NCI-H1436 (cell line): ENCODE results near the gene TOM1L2.

Source experiments
- DNase-seq: peaks from one replicate; lab custom pipeline; 2025; lab: John Stamatoyannopoulos, UW

The TOM1L2 gene

DNA sequence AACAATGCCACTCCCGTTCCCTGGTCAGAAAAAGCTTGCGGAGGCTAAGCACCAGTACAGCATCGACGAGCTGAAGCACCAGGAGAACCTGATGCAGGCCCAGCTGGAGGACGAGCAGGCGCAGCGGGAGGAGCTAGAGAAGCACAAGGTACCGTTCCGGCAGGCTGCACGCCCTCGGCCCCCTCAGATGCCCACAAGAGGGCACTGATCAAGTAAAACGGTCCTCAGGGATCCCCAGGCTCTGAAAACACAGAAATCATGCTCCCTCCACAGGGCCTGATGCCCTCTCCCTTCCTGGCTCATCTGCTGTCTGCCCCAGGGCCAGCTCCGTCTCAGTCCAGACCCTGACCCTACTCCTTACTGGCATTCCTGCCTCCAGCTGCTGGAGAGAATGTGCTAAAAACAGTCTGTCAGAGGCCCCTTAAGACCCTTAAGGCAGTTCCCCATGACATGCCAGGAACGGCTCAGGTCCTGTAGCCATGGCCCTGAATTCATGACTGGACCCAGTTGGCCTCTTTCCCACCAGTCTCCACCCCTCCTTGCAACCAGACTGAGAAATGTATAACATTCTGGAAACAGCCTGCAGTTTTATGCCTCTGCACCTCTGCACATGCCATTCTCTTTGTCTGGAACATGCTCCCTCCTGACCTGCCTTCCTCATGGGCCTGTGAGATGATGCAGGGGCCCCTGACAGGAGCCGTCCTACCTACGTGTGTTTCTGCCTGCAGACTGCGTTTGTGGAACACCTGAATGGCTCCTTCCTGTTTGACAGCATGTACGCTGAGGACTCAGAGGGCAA is 22.3 kb upstream of the TOM1L2 start:
- peak; percentile 64 for DNase-seq

DNA sequence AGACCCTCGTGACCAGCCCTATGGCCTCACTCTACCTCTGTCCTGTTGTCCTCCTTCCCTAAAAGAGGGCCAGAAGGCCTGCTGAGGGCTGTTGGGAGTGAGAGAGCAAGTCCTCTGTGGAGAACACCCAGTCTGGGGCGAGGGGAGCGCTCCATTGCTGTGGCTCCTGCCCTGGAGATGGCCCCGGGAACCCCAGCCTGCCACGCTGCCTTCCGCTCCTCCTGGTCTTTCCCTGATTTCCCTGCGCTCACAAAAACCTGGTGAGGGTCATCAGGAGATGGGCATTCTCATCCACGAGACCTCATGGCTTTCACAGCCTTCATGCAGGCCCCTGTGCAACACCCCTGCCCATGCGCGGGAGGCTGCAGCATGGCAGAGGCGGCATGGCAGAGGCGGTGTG is 21.7 kb upstream of the TOM1L2 start:
- DNase-seq = no peak

DNA sequence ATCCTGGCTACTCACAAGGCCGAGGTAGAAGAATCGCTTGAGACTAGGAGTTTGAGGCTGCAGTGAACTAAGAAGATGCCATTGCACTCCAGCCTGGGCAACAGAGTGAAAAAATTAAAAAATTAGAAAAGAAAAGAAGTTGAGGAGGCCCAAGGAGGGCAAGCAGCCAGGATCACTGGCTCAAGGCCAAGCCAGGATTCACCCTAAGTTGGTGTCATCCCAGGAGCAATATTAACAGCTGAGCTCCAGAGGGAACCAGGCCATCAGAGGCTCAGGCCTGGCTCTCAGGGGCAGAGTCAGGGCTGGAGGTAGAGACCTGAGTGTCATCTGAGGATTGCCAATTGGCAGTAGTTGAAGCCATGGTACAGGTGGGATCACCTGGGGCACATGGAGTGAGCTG is 21.2 kb upstream of the TOM1L2 start:
- DNase-seq = no peak

DNA sequence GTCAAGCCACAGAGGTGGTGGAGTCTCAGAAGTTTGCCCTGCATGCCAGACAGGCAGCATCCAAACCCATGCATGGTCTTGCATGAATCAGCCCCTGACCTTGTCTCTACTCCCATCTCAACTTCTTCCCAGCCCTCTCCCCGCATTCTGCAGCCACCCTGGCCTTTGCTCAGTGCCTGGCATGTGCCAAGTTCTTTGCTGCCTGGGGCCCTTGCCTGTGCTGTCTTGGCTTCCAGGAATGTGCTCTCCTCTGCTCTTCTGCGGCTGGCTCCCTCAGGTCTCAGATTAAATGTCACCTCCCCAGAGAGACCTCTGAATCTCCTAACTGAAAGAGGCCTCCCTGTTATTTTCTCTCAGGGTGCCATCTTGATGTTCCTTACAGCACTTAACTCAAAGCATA is 18.1 kb upstream of the TOM1L2 start:
- DNase-seq = no peak

DNA sequence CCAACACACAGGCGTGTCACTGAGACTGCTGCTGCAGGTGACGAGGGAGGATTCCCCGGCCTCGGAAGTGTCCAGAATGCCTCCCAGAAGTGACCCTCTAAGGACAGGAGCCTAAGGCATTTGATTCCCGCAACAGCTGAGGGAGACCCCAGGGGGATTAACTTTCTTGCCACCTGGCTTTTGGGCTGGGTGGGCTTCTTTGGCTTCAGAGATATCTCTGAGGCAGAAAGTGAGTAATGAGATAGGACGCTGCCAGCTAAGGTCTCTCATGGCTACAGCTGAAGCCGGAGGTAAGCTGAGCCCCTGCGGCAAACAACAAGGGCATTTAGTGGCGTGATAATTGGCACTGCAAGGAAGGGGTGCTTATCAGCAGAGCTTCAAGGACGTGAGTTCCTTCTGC is 17.4 kb upstream of the TOM1L2 start:
- DNase-seq = peak; percentile 25

DNA sequence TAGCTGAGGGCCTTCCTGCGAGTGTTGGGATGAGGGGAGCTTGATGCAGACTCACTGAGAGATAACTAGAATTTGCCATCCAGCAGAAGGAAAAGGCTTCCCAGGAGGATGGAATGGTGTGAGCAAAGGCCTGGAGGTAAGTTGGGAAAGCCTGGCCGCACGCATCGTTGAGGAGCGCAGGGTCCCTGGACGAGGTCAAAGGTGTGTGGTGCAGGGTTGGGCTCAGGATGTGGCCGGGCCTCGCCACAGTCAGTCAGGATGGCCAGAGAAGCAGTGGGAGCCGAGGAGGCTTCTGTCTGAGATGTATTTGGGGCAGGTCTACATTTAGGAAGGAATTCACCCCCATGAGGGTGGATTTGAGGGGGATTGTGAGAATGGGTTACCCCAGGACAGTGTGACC is 16.9 kb upstream of the TOM1L2 start:
- no peak for DNase-seq

DNA sequence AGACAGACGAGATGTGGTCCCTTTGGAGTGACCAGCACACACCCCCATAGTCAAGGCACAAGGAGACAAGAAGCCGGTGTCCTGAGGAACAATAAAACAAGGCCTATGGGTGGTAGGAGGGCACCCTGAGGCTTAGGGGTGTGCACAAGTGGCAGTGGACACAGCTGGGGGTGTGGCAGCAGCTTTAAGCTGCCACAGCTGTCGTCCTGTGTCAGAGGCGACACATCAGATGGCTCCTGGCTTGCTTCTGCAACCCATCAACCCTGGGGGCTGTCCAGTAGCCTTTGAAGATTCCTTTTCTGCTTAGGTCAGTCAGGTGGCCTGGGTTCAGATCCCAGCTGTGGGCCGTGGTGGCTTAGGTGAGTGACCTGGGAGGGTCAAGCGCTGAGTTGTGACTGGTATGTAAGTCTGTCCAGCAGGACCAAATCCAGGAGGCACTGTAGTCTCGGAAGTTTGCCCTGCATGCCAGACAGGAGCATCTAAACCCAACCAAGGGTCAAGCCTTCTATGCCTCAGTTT is 16.3 kb upstream of the TOM1L2 start:
- no peak for DNase-seq

DNA sequence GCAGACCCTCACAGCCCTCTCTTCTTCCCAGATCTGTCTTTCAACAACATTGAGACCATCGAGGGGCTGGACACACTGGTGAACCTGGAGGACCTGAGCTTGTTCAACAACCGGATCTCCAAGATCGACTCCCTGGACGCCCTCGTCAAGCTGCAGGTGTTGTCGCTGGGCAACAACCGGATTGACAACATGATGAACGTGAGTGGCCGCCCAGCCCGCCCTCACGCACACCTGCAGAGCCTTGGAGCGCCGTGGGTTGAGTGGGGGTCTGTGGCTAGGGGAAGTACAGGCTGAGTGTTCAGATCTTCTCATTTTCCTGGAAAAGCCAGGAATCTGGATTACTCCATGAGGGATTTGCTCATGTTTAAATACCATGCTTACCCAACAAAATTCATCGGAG is 15.7 kb upstream of the TOM1L2 start:
- DNase-seq = peak; percentile 51

DNA sequence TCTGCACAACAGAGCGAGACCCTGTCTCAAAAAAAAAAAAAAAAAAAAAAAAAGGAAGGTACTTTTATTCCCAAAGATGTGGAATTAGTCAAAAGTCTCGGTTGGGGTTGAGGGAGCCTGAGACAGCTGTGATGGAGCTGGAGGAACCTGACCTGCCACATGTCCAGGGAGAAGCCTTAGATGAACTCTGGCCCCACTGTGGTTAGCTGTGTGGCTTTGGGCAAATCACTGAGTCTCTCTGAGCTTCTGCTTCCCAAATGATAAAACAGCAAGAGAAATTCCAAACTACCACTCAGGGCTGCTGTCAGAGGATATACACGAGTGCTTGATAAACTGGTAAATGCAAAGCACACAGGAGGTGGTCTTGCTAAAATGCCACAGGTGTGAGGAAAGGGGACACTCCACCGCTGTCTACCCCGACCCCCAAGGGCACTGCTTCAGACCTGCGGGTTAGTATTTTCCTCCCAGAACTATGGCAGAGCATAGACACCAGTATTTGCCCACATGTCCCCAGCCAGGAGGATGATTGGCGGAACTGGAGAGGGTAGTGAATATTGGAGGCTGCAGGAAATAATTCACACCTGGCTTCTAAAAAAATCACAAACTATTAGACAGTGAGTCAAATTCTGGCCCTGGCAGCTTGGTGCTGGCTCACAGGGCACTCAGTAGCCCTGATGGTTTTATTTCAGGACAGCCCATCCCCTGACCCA is 15.1 kb upstream of the TOM1L2 start:
- no peak for DNase-seq

DNA sequence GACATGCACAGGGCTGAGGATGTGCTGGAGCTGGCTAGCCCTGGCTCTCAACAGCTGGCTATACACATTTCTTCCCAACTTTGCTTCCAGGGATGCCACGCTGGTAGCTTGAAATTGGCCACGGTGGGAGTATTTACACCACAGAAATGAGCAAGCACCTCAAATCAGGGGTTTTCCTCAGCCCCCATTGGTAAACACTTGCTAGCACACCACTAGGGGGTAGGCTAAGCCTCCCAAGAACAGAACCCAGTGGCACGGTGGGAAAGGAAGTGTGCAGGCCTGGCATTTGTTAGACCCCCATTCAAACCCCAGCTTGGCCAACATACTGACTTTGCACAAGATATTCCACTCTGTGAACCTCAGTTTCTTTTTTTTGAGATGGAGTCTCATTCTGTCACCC is 13.4 kb upstream of the TOM1L2 start:
- no peak for DNase-seq

DNA sequence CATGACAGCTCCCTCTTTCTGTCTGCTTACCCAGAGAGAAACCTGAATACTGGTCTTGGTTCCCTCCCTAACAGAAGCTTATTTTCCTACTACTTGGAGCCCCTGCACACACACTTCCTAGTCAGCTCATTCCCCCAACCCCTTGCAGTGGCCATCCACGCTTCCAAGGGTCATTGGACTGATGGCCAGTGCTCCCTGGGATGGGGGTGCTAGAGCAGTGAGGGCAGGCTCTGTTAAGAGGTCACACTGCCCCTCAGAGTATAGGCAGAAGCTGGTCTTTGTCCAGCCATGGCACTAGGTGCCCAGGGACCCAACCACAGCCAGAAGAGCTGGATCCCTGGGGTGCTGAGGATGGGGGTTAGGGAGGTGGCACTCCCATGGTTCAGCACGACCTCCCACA is 13.0 kb upstream of the TOM1L2 start:
- DNase-seq = no peak

DNA sequence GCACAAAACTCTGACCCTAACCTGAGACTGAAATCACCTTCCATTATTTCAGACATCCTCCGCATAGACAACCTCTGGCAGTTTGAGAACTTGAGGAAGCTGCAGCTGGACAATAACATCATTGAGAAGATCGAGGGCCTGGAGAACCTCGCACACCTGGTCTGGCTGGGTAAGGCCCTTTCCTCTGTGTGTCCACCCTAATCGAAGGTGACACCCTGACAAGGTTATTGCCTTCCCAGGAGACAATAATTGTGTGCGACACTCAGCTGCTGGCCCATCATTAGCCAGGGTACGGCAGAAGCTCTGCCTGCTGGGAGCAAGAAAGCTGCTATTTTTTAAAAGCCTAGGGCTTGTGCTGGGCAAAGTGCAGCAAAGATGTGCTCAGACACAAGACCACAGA is 11.6 kb upstream of the TOM1L2 start:
- no peak for DNase-seq

DNA sequence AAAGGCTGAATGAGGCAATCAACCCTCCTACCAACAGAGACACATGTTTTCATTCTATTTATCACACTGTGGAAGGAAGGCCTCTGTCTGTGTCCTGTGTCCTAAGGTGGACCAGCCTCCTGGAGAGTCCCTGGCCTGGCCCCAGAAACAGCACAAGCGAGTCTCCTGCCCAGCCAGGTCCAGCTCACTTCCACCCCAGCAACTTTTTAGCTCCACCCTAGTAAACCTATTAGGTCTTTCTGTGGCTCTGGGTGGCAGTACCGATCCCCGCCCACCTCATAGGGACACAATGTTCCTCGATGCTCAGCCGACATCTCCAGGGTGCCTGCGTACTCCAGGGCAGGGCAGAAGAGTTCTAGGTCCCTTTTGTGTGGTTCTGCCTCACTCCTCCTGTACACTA is 11.2 kb upstream of the TOM1L2 start:
- DNase-seq = no peak

DNA sequence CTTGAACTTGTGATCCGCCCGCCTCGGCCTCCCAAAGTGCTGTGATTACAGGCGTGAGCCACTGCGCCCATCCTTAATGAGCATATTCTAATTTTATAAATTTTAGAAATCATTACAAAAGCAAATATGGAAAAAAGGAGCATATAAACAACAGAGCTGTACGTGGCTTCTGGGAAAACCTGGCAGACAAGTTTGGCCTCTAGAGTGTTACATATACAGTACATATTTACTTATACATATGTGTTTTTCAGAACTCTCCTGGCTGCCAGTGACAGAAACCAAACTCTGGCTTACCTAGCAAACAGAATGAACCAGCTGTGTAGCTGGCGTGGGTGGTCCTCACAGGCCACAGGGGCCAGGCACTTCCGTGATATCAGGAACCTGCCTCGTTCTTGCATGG is 10.6 kb upstream of the TOM1L2 start:
- no peak for DNase-seq

DNA sequence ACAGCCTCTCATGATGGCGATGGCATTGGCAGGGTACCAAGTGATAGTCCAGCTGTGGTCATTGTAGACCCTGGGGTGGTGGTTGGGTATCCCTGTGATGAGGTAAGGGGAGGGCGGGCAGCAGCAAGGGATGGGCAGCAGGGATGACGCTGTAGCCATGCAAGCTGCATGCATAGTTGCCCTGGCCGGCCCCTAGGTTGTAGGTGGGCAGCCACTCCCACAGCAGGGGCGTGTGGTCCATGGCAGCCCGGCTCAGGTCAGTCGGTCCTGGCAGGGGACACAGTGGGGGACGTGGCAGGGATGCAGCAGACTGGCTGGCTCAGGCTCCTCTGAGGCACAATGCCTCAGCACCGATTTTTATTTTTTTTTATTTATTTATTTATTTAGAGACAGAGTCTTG is 9.1 kb upstream of the TOM1L2 start:
- DNase-seq = no peak

DNA sequence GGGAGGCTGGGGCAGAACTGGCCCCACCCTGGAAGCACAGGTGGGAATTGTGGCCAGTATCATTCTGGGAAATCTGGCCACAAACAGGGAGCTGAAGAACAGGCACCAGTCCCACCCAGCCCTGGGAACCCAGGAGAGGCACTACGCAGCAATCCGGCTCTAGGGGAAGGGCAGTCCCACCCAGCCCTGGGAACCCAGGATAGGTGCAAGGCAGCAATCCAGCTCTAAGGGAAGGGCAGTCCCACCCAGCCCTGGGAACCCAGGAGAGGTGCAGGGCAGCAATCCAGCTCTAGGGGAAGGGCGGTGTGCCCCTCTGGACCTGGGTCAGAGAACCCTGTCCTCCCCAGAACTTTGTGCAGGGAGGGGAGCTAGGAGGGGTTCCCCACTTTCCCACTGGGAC is 7.6 kb upstream of the TOM1L2 start:
- DNase-seq = no peak

DNA sequence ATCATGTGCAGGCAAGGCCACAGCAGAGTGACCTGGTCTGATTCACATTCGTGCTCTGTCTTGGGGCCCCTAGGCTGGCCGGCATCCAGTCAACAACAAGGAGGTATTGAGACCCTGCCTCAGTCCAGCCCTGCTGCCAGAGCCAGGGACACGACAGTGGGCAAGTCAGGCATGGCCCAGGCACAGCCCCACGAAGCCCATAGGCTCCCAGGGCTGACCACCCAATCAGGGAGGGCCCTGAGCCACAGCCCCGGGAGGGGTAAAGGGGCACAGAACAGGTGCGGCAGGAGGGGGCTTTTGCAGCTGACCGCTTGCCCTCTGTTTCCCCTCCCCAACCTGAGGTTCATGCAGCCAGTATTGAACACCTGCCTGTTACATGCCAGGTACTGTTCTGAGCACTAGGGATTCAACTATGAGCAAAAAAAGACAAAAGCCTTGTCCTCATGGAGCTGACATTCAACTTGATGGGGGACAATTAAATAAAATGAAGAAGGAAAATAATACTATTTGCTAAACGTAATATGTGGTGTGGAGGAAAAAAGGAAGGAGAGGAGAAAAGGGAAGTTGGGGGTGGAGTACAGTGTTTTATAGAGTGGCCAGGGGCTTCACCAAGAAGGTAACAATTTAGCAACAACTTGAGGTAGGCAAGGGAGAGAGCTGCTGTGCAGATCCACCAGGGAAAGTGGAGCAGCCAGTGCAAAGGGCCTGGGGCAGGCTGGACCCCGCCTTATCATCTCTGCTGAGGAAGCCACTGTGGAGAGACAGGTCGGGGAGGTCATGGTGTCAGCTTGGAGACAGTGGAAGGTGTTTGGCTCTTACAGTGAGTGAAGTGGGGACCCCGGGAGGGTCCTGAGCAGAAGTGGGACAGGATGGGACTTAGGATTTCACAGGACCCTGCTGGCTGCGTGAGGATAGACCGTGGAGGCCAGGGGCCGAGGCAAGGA is 6.6 kb upstream of the TOM1L2 start:
- DNase-seq = no peak

DNA sequence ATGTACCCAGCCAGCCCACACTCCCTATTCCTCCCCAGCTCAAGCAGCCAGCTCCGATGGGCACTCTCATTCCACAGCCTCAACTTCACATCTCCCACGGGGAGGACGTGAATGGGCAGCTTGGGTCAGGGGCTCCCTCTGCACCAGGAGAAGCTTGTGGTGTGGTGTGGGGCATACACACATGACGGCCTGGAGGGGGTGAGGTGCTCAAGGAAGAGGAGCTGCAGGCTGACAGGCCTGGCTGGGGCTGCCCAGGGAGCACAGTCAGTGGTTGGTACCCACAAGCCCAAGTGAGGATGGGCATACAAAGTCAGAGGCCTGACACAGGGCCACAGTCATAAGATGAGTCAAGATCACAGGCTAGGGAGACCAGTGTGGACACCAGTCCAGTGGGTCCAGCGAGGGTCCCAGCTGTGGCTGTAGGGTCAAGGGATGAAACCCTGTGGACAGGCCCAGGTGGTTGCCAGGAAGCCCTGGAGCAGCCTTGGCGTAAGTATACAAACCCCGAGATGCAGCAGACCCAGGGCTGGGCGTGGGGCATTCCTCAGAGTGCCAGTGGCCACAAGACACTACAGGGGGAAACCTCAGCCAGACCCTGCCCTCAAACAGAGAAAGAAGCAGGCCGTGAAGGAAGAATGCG is 4.9 kb upstream of the TOM1L2 start:
- DNase-seq = no peak

DNA sequence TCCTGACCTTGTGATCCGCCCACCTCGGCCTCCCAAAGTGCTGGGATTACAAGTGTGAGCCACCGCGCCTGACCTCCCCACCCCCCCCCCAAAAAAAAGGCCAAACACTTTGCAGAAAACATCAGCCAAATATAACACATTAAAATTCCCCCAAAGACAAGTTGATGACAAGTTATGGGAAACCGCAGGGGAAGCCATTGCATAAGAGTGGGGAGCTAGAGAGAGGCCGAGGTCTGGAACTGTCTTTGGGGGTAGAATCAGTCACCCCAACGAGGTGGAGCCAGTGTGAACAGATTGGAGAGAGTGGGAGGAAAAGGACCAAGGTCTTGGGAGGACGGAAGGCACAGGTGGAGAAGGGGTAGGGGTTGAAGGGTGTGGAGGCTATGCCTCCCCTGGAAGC is 3.2 kb upstream of the TOM1L2 start:
- DNase-seq = no peak

DNA sequence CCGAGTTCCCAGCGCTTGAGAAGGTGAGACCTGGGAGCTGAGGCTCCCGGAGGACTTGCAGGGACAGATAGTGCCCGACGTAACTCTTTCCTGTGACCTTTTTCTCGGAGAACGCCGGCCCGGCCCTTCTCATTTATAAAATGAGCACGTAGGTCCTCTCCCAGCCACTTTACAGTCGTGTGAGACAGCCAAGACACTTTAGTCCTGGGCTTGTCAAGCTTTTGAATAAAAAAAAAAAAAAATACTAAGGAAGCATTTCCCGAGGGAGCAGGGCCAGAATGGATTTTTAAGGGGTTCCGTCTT is 703 bp upstream of the TOM1L2 start:
- DNase-seq = no peak

DNA sequence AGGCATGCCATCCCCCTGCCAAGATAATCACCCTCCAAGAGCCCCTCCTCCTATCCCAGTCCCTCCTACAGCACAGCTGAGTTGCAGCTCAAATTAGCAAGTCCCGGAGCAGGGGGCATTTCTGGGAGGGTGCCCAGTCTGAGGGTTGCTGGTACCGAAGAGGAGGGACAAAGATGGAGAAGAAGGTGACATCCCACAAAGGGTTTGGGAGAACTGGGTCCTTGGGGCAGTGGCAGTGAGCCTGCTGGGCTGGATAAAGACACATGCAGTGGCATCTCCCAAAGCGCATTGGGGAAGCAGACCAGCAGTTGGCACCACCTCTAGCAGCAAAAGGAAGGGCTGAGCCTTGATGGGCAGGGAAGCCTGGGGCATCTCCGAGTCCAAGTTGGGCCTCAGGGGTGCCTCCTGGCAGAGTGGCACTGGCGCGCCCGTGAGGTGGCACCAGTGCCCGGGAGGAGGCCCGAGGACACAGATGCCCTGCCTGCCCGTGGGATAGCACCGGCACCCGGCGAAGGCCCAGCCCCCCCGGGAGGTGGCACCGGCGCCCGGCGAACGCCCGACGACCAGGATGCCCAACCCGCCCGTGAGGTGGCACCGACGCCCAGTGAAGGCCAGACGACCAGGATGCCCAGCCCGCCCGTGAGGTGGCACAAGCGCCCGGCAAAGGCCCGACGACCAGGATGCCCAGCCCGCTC is 622 bp downstream of the TOM1L2 start:
- DNase-seq = peak; percentile 7
